HG02973 (cell line): ENCODE results near the gene CWF19L1.

ENCODE experiments used
- ATAC-seq: cut with Tn5 transposase; IDR thresholded peaks from one replicate; pipeline ENCODE4 v1.9.1; 2021; ENCODE audit warnings: moderate library complexity; ENCODE audit not compliant: unreplicated experiment

The CWF19L1 gene

DNA sequence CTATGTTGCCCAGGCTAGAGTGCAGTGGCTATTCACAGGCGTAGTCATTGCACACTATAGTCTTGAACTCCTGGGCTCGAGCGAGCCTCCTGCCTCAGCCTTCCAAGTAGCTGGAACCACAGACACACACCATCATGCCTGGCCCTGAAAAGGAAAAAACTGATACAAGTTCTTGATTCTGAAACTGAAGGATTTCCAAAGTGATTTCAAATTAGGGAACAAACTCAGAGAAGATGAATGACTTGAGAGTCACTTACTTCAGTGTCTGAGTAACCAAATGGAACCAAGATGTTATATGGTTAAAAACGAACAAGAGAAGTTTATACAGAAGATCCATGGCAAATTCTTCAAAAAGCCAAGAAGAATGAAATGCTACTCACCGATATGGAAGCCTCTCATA lies 14.4 kb downstream of the CWF19L1 start:
- ATAC-seq, result no peak

- ATAC-seq, result no peak
Measured at GRCh38 chr10:100248820-100249219, 18.6 kb downstream of the CWF19L1 start.

DNA sequence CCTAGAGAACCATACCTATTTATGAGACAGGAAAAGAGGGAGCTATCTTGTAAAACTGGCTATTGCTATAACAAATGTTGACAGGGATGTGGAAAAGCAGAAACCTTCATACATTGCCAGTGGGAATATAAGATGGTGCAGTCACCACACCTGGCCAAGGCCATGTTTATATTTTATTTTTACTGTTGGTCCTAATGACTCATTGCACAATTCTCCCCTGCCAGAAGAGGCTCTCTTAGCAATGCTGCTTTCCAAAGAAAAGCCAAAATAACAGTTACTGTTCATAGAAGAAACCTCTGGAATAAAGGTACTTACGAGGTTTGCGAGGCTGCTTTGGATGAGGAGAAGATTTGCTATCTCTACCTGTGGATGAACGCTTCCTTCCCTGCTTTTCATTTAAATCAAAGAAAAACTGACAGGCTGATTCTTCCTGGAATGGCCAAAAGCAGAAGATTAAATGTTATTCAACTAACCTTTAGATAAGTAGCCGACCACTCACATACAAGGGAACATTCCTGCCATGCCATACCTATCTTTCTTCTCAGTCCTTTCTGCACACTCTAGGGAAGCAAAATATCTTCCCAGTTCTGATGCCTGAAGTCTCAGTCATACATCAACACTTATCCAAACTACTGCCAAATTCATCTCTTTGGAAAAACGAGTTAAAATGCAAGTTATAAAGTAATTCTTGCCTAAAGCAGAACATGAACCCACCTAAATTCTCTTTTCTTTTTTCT lies 21.8 kb downstream of the CWF19L1 start:
- ATAC-seq, result no peak

DNA sequence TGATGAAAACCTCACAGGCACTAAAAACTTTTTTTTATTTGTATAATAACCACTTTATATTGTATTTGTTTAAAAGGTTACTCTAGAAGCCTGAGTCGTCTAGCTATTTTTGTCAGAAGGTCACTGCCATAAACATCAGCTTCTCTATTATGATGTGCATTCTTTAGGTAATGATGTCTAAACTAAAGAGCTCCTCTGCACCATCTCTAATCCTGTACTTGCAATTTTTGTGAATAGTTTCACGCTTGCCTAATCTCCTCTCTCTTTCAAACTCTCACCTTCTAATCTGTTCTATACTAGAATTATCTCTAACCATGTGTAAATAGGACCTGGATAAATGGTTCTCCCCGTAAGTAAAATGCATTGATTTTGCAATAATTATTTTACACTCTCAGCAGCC lies 27.6 kb downstream of the CWF19L1 start:
- no peak for ATAC-seq

GRCh38 chr10:100238429-100238828 lies 29.0 kb downstream of the CWF19L1 start:
- no peak for ATAC-seq

DNA sequence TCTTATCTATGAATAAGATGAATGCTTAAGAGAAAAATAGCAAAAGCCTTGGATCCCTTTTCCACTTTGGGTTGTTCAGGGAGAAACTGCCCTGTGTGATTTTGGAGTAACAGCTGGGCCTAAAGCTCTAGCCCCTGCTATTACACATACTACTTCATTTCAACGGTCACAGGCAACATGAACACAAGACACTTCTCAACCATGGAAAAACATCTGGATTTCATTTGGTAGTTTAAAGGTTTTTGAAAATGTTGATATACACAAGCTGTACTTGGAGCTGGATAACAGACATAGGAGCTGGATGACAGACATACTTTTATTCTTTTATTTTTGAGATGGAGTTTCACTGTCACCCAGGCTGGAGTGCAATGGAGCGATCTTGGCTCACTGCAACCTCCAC lies 35.3 kb downstream of the CWF19L1 start:
- ATAC-seq, result no peak

DNA sequence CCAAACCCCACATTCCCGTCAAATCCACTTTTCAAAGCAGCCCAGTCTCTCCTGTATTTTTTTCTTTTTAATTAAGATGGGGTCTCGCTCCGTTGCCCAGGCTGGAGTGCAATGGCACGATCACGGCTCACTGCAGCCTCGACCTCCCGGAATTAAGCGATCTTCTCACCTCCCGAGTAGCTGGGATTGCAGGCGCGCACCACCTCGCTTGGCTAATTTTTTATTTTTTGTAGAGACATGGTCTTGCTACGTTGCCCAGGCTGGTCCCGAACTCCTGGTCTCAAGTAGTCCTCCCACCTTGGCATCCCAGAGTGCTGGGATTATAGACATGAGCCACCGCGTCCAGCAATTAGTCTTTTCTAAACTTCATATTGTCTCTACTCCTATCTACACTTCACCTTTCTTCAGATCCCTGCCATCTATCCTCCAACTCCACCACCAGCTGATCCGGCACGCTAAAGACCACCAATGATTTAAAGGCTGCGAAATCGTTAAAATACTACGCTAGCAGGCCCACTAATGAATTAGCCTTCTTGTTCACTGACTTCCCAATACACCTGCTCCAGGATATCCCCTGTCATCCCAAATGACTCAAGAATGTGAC lies 37.5 kb downstream of the CWF19L1 start:
- no peak for ATAC-seq

DNA sequence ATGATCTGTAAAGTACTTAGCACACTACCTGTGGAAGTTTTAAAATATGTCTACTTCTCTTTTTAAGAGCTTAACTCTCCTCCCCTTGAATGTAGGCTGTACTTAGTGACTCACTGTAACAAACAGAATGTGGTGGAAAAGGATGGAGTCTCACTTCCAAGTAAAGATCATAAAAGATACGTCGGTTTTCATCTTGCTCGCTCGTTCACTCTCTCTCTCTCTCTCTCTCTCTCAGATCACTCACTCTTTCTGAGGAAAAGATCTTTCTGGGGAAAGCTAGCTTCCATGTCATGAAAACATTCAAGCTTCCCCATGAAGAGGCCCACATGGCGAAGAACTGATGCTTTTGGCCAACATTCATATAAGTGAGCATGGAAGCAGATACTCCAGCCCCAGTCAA lies 43.6 kb downstream of the CWF19L1 start:
- ATAC-seq, result no peak

- no peak for ATAC-seq
Measured at GRCh38 chr10:100222529-100222928, 44.9 kb downstream of the CWF19L1 start.

DNA sequence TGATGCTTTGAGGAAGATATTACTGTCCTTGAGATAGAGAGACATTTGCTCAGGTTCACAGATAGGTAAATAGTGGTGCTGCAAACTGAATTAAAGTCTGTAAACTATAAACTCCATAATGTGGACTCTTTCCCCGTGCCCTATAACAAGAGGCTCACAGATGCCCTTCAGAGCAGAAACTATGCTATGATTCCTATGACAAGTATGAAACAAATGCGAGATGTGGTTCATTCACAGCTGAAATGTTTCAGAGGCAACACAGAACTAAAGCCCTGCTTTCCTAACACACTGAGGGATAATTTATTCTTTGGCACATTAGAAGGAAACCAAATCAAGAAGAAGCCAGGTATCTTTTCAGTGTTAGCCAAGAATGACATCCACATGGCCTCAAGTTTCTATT lies 51.4 kb downstream of the CWF19L1 start:
- ATAC-seq, result no peak

GRCh38 chr10:100209303-100209702 lies 58.1 kb downstream of the CWF19L1 start:
- no peak for ATAC-seq

- no peak for ATAC-seq
Measured at GRCh38 chr10:100208276-100208675, 59.2 kb downstream of the CWF19L1 start.

GRCh38 chr10:100204370-100204769 lies 63.1 kb downstream of the CWF19L1 start:
- no peak for ATAC-seq

- no peak for ATAC-seq
Measured at GRCh38 chr10:100201549-100201948, 65.9 kb downstream of the CWF19L1 start.

GRCh38 chr10:100194711-100195110 lies 72.7 kb downstream of the CWF19L1 start:
- ATAC-seq, result no peak

GRCh38 chr10:100192350-100192749 lies 75.1 kb downstream of the CWF19L1 start:
- ATAC-seq, result no peak

DNA sequence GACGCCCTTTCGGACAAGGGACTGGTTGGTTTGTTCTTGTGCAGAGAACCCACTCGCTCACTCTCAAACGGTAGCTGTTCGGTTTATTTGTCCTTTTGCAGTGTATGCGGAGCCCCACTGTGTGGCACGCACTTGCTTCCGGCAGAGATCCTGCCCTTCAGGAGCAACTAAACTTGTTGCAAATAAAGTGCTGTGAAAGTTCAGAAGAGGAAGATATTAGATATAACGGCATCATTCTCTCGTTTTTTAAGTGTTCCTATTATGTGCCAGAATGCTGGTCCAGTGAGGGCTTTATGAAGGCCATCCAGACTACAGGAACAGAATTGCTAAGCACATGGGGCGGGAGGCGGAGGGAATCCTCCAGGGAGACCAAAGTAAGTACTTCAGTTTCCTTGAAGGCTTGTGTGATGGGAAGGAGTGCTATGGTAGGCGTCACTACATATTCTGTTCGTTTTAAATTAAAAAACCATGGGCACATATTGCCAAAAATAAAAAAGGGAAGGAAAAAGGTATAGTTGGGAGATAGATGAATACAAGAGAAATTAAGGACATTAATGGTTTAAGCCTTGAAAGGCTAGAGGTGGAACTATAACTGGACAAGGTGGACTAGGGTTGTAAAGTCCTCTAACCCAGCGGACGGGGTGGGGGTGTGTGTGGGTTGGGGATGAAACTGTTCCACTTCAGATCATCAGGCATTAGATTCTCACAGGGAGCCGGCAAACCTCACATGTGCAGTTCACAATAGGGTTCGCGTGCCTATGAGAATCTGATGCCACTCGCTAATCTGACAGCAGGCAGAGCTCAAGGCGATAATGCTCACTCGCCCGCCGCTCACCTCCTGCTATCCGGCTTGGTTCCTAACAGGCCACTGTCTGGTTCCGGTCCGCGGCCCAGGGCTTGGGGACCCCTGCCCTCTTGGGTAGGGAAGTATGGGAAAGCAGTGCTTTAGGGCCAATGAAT lies 80.9 kb downstream of the CWF19L1 start:
- ATAC-seq, result peak; percentile 35

DNA sequence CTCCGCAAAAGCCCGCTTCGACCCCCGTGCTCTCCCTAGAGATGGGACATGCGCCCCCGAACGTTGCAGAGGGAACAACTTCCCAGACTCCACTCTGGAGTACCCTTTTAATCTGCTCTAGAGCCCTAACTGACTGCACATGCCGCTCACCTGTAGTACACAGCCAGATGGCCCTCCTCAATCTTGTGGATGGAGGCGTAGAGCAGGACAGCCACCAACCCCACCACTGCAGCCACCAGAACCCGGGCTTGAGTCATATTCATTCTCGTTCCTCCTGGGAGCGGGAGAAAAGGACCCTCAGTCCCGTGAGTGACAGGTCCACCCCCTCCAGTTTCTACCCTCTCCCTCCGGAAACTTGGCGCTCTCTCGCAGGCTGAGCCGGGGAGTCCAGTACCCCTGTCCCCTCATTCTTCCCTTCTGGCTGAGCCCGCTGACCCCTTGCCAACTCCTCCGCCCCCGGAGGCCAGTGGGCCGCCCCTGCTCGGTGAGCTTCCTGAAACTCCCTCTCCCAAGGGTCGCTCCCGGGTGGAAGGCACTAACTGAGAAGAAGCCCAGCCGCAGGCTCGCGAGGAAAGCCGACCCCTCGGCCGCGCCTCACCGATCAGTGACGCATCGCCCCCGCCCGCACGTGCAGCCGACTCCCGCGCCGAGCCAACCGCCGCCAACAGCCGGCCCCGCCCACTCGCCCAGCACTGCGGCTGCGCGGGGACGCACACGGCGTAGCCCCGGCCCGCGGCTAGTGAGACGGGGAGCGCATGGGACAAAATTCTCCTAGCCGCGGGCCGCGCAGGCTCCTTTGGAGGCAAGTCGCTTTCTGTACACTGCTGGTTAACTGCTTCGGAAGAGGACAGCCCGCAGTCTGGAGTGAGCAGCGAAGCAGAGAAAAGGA lies 81.8 kb downstream of the CWF19L1 start, which contains the start of gene ERLIN1:
ERLIN1 (minus strand) TSS at position 666 of the 889 bp plus-strand sequence; CDS start at position 263, 403 bp downstream.
- peak; percentile 67 for ATAC-seq

DNA sequence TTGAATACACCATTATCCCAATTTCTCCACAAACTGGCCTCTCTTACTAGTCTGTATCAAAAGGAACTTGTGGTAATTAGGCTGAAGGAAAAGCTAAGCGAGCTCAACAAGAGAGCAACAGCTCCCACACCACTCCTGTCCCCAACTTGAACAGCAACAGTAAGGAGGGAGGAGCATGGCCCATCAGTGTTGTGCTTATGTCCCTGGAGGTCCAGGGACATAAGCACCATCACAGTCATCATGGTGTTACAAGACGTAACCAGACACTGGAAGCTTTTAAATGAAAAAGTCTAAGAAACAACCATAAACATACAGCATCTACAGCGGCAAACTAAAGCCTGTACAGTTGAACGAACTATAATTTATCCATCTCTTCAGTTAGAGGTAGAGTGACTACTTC lies 82.6 kb downstream of the CWF19L1 start:
- no peak for ATAC-seq

GRCh38 chr10:100184426-100184825 lies 83.0 kb downstream of the CWF19L1 start:
- no peak for ATAC-seq
